Astrocyte (in vitro differentiated cells and primary cell): ENCODE results near the gene CCN6. TPM values are rescaled to one million over a fixed set of nuclear protein-coding genes. Genes with fewer than 3 reads are reported as not detected.
A peak's percentile ranks its signal among the peaks of the same experiment; 100 is the strongest.

Experiments used
- DNase-seq: peaks from one replicate; pipeline ENCODE4 v3.0.0-alpha.2; 2010; ENCODE audit warnings: low read depth
- FAIRE-seq: peaks from 2 replicates; lab custom pipeline; 2011; peaks lifted over from hg19 to GRCh38; lab: Jason Lieb, UNC
- H2AFZ ChIP-seq: 2 replicates; pipeline ENCODE4 v1.6.0; 2012; ENCODE audit warnings: low read depth, low read length, inconsistent platforms
- H3K27ac ChIP-seq: 2 replicates; pipeline ENCODE4 v1.5.1; 2011; ENCODE audit warnings: low read depth, low read length, inconsistent platforms
- H3K27me3 ChIP-seq: 2 replicates; pipeline ENCODE4 v1.6.0; 2011; ENCODE audit warnings: low read length, inconsistent platforms; ENCODE audit not compliant: insufficient read depth
- H3K36me3 ChIP-seq: 2 replicates; pipeline ENCODE4 v1.5.1; 2011; ENCODE audit warnings: low read length, inconsistent platforms; ENCODE audit not compliant: insufficient read depth
- H3K4me1 ChIP-seq: 2 replicates; pipeline ENCODE4 v1.5.1; 2011; ENCODE audit warnings: low read length, inconsistent platforms; ENCODE audit not compliant: insufficient read depth
- H3K4me2 ChIP-seq: 2 replicates; pipeline ENCODE4 v1.6.0; 2012; ENCODE audit warnings: low read length, inconsistent platforms
- H3K4me3 ChIP-seq: 2 replicates; pipeline ENCODE4 v1.5.1; 2011; ENCODE audit warnings: low read depth, mild to moderate bottlenecking, low read length, inconsistent platforms; ENCODE audit not compliant: insufficient read depth
- H3K79me2 ChIP-seq: 2 replicates; pipeline ENCODE4 v1.6.0; 2012; ENCODE audit warnings: mild to moderate bottlenecking, low read length, inconsistent platforms; ENCODE audit not compliant: insufficient read depth
- H3K9ac ChIP-seq: 2 replicates; pipeline ENCODE4 v1.6.0; 2012; ENCODE audit warnings: mild to moderate bottlenecking, low read length, inconsistent platforms
- H3K9me3 ChIP-seq: 2 replicates; pipeline ENCODE4 v1.5.1; 2012; ENCODE audit warnings: low read depth, mild to moderate bottlenecking, low read length, inconsistent platforms; ENCODE audit not compliant: insufficient read depth
- H4K20me1 ChIP-seq: 2 replicates; pipeline ENCODE4 v1.6.0; 2012; ENCODE audit warnings: low read length, inconsistent platforms; ENCODE audit not compliant: insufficient read depth
- H3K27ac Mint-ChIP-seq: one replicate; pipeline ENCODE4 v1.8.0; 2021; ENCODE audit warnings: mild to moderate bottlenecking, mixed read lengths; ENCODE audit not compliant: unreplicated experiment
- H3K27me3 Mint-ChIP-seq: one replicate; pipeline ENCODE4 v1.8.0; 2021; ENCODE audit warnings: low read depth, mixed read lengths; ENCODE audit not compliant: unreplicated experiment
- H3K36me3 Mint-ChIP-seq: one replicate; pipeline ENCODE4 v1.8.0; 2021; ENCODE audit warnings: low read depth, mixed read lengths; ENCODE audit not compliant: unreplicated experiment
- H3K4me1 Mint-ChIP-seq: one replicate; pipeline ENCODE4 v1.8.0; 2021; ENCODE audit warnings: low read depth, mixed read lengths; ENCODE audit not compliant: unreplicated experiment
- H3K4me3 Mint-ChIP-seq: one replicate; pipeline ENCODE4 v1.8.0; 2021; ENCODE audit warnings: mild to moderate bottlenecking, moderate library complexity, mixed read lengths; ENCODE audit not compliant: unreplicated experiment
- H3K9me3 Mint-ChIP-seq: one replicate; pipeline ENCODE4 v1.8.0; 2021; ENCODE audit warnings: mild to moderate bottlenecking, mixed read lengths; ENCODE audit not compliant: unreplicated experiment
- CTCF ChIP-seq: IDR thresholded peaks from 2 replicates; pipeline ENCODE4 v1.5.1; 2011; ENCODE audit warnings: low read depth, mild to moderate bottlenecking, inconsistent platforms, low read length, moderate library complexity; ENCODE audit not compliant: insufficient read depth
- EZH2 ChIP-seq: IDR thresholded peaks from 2 replicates; pipeline ENCODE4 v1.6.1; 2012; ENCODE audit warnings: mild to moderate bottlenecking, low read length, inconsistent platforms; ENCODE audit not compliant: insufficient read depth
- total RNA-seq: library from RNA; stranded (reverse); gene quantifications from 2 replicates; pipeline ENCODE4 v1.2.1, GENCODE V29; 2021

CCN6 gene
- total RNA-seq, 1 donor from 2014 or later, result not detected

- TF ChIP-seq EZH2, result no peak
- peak; percentile 86 for TF ChIP-seq CTCF
- peaks cover 12% of the 10 kb centered on the region for H3K27me3 Mint-ChIP-seq
- DNase-seq (no peak), FAIRE-seq (no peak)
- peaks cover 2% of the 10 kb centered on the region for H3K36me3 Mint-ChIP-seq
- Histone ChIP-seq H3K9me3 (no peaks in the 10 kb centered on the region), H3K4me3 (no peak overlapping the region), H3K4me1 (no peaks in the 10 kb centered on the region), H3K4me2 (no peak overlapping the region), H3K27ac (no peak overlapping the region), H3K36me3 (no peaks in the 10 kb centered on the region), H3K79me2 (no peaks in the 10 kb centered on the region), H2AFZ (peak overlapping the region; percentile 23), H3K27me3 (no peaks in the 10 kb centered on the region), H4K20me1 (no peaks in the 10 kb centered on the region), H3K9ac (no peak overlapping the region)
- H3K4me1 Mint-ChIP-seq, result peaks cover 3% of the 10 kb centered on the region
- H3K9me3 Mint-ChIP-seq, result no peaks in the 10 kb centered on the region
- H3K27ac Mint-ChIP-seq, result no peak overlapping the region
- no peak overlapping the region for H3K4me3 Mint-ChIP-seq
These were observed 24.7 kb upstream of the CCN6 start for GRCh38 chr6:112029045-112029822.

- H3K4me1 ChIP-seq, result no peaks in the 10 kb centered on the region
These were observed 23.5 kb upstream of the CCN6 start for GRCh38 chr6:112030206-112030960.

More at GRCh38 chr6:112030206-112030960, 23.5 kb upstream of the CCN6 start:
- Mint-ChIP-seq H3K4me1 (peaks cover 3% of the 10 kb centered on the region), H3K27me3 (peaks cover 12% of the 10 kb centered on the region), H3K27ac (no peak overlapping the region), H3K9me3 (no peaks in the 10 kb centered on the region), H3K4me3 (no peak overlapping the region), H3K36me3 (peaks cover 2% of the 10 kb centered on the region)
- no peaks in the 10 kb centered on the region for H4K20me1 ChIP-seq
- H3K27ac ChIP-seq, result no peak overlapping the region
- no peaks in the 10 kb centered on the region for H3K27me3 ChIP-seq
- no peak for TF ChIP-seq EZH2
- no peak for TF ChIP-seq CTCF
- H3K9me3 ChIP-seq, result no peaks in the 10 kb centered on the region
- H3K9ac ChIP-seq, result no peak overlapping the region
- no peaks in the 10 kb centered on the region for H3K36me3 ChIP-seq
- no peaks in the 10 kb centered on the region for H3K79me2 ChIP-seq
- DNase-seq, result no peak
- H2AFZ ChIP-seq, result no peak overlapping the region
- H3K4me2 ChIP-seq, result no peak overlapping the region
- H3K4me3 ChIP-seq, result no peak overlapping the region
- FAIRE-seq, result peak; percentile 49
